Measurements from ENCODE around the gene NPPB.
A peak's percentile ranks its signal among the peaks of the same experiment; 100 is the strongest.

DNA sequence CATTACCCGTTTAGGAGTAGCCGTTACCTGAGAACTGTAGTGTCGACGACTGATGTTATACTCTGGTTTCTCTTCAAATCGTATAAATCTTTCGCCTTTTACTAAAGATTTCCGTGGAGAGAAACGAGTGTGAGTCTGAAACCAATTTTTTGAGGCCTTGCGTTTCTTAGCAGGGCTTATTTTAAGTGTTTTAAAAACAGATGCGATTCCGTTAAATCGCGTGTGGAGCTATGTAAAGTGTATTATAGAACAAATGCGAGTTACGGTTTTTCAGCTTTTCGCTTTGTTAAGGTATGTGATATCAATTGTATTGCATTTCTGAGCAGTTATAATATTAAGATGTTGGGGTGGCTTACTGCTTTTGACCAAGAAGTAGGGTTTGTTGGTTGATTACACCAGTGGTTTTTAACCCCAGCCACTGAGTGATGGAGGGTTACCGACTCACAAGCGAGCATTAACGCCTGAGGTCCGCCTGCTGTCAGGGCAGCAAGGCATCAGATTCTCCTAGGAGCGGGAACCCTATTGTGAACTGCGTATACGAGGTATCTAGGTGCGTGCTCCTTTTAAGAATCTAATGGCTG lies 49.4 kb upstream of the NPPB start:
- no peak for TF ChIP-seq CTCF (IDR thresholded peaks at IDR 0.05)
- peak; percentile 92 for TF ChIP-seq POLR2AphosphoS5 (IDR thresholded peaks at IDR 0.05)

Measured in prostate gland (tissue), 2 donors.